Lung (tissue), 12 donors: ENCODE results near the gene KCNB1. TPM values are rescaled to one million over a fixed set of nuclear protein-coding genes. Genes with fewer than 3 reads are reported as not detected.

Experiments used
- ATAC-seq: fragments of 200-7000 bp; cut with Tn5 transposase; one replicate; pipeline ENCODE4 v1.9.1; 2020; ENCODE audit warnings: moderate number of reproducible peaks; ENCODE audit not compliant: insufficient read depth, low FRiP score
- DNase-seq, 3 donors: peaks; one replicate each; pipeline ENCODE4 v3.0.0-alpha.2; 2013 to 2017
- H3K27ac ChIP-seq, 2 donors: one replicate each; pipeline ENCODE4 v1.5.1; 2013; ENCODE audit warnings: mild to moderate bottlenecking in 2 of 2, moderate library complexity in 2 of 2, control low read depth in 1 of 2, inconsistent platforms in 1 of 2, low read depth in 1 of 2, low read length in 1 of 2
- H3K27me3 ChIP-seq, 3 donors: one replicate each; pipeline ENCODE4 v1.5.1; 2013; ENCODE audit warnings: low read length in 2 of 3; ENCODE audit not compliant: control insufficient read depth in 3 of 3, insufficient read depth in 3 of 3
- H3K36me3 ChIP-seq, 4 donors: one replicate each; pipeline ENCODE4 v1.5.1; 2013; ENCODE audit warnings: low read length in 4 of 4, mild to moderate bottlenecking in 1 of 4, moderate library complexity in 1 of 4; ENCODE audit not compliant: control insufficient read depth in 4 of 4, insufficient read depth in 4 of 4
- H3K4me1 ChIP-seq, 5 donors: one replicate each; pipeline ENCODE4 v1.5.1; 2013; ENCODE audit warnings: low read length in 5 of 5, mild to moderate bottlenecking in 2 of 5, moderate library complexity in 1 of 5; ENCODE audit not compliant: control insufficient read depth in 5 of 5, insufficient read depth in 5 of 5
- H3K4me3 ChIP-seq: one replicate; pipeline ENCODE4 v1.5.1; 2013; ENCODE audit warnings: mild to moderate bottlenecking, control low read depth, moderate library complexity
- H3K9ac ChIP-seq, 2 donors: one replicate each; pipeline ENCODE4 v1.5.1; 2013; ENCODE audit warnings: low read length in 2 of 2, control low read depth in 1 of 2; ENCODE audit not compliant: insufficient read depth in 1 of 2
- H3K9me3 ChIP-seq, 4 donors: one replicate each; pipeline ENCODE4 v1.5.1; 2013; ENCODE audit warnings: low read length in 3 of 4, mild to moderate bottlenecking in 1 of 4, moderate library complexity in 1 of 4; ENCODE audit not compliant: control insufficient read depth in 4 of 4, insufficient read depth in 3 of 4
- CTCF ChIP-seq: IDR thresholded peaks from 2 replicates; pipeline ENCODE4 v1.5.1; 2012; ENCODE audit warnings: mild to moderate bottlenecking; ENCODE audit errors: control extremely low read depth, extremely low read depth
- WGBS, 2 donors: extraction: QIAGEN DNeasy Blood & Tissue Kit; methylation state at CpG; one replicate each; pipeline ENCODE4 v1.1.7; 2013; 5-methylcytosine and 5-hydroxymethylcytosine counted together
- polyA plus RNA-seq, 2 donors: library from polyadenylated mRNA; stranded (reverse); fragments of 200-250 nt; gene quantifications; one replicate each; pipeline ENCODE4 v1.2.1, GENCODE V29; 2013
- total RNA-seq, 2 donors: library from RNA; depleted of rRNA in 1 of 2; stranded (reverse); fragments of >200 nt in 1 of 2; gene quantifications; one replicate each; pipeline ENCODE4 v1.2.1, GENCODE V29; 2014 to 2021
- donor health status: control.
- donor health status: control.
- donor health status: Bipolar disorder and iron deficiency.
- donor health status: healthy.
- donor health status: DM: yes; HTN: yes; CAD: no.

KCNB1 gene
- total and polyA plus RNA-seq, 4 donors: 0.11 to 1.0 (median 0.57) TPM

GRCh38 chr20:49420292-49420691 is 62.2 kb downstream of the KCNB1 start:
- peak overlapping the region in 1 of 2 donors; percentile 57 for H3K27ac ChIP-seq
- 91 to 97% methylated on average over 1 of the region's 1 CpG for WGBS, 2 donors
- TF ChIP-seq CTCF: no peak
- peaks cover 0 to 3% (median 0%) of the 10 kb centered on the region in 5 donors for H3K4me1 ChIP-seq
- H3K9me3 ChIP-seq: peaks cover 0 to 4% (median 0%) of the 10 kb centered on the region in 4 donors
- H3K9ac ChIP-seq: no peak overlapping the region
- H3K36me3 ChIP-seq: no peaks in the 10 kb centered on the region
- no peak overlapping the region for H3K4me3 ChIP-seq
- H3K27me3 ChIP-seq: peaks cover 0 to 7% (median 0%) of the 10 kb centered on the region in 3 donors
- DNase-seq (no peak), ATAC-seq (no peak)

- Histone ChIP-seq H3K4me3 (no peak overlapping the region), H3K27me3 (peaks cover 0 to 5% (median 0%) of the 10 kb centered on the region in 3 donors), H3K36me3 (no peaks in the 10 kb centered on the region), H3K4me1 (peaks cover 0 to 3% (median 0%) of the 10 kb centered on the region in 5 donors), H3K9me3 (peaks cover 0 to 4% (median 0%) of the 10 kb centered on the region in 4 donors), H3K27ac (peak overlapping the region in 1 of 2 donors; percentile 3), H3K9ac (no peak overlapping the region)
- no peak for TF ChIP-seq CTCF
- ATAC-seq: no peak
- WGBS, 2 donors: 63 to 71% methylated on average over 1 of the region's 1 CpG
- DNase-seq: no peak
These were observed 62.7 kb downstream of the KCNB1 start for GRCh38 chr20:49419785-49420184.

- Histone ChIP-seq H3K27me3 (peaks cover 0 to 5% (median 0%) of the 10 kb centered on the region in 3 donors), H3K36me3 (no peaks in the 10 kb centered on the region), H3K4me3 (no peak overlapping the region), H3K27ac (no peak overlapping the region), H3K4me1 (peaks cover 0 to 3% (median 0%) of the 10 kb centered on the region in 5 donors), H3K9me3 (peaks cover 0 to 4% (median 0%) of the 10 kb centered on the region in 4 donors), H3K9ac (no peak overlapping the region)
- WGBS, 2 donors: 68 to 76% methylated on average over 7 of the region's 7 CpGs
- no peak for TF ChIP-seq CTCF
- ATAC-seq (no peak), DNase-seq (no peak)
These were observed 63.7 kb downstream of the KCNB1 start for GRCh38 chr20:49418809-49419208.
